HG02981 (cell line): ENCODE results near the gene ISG15.
"Not testable (repeated sequence)": the region's sequence is repeated elsewhere in the genome, so short reads cannot be mapped to it uniquely, and the experiment has no call there.

Experiments
- ATAC-seq: cut with Tn5 transposase; IDR thresholded peaks from one replicate; pipeline ENCODE4 v1.9.1; 2021; ENCODE audit warnings: mild to moderate bottlenecking, moderate library complexity; ENCODE audit not compliant: unreplicated experiment

ISG15 gene

GRCh38 chr1:993379-993995, 19.8 kb upstream of the ISG15 start:
- no peak for ATAC-seq

GRCh38 chr1:994546-994945, 18.8 kb upstream of the ISG15 start:
- ATAC-seq = not testable (repeated sequence)

DNA sequence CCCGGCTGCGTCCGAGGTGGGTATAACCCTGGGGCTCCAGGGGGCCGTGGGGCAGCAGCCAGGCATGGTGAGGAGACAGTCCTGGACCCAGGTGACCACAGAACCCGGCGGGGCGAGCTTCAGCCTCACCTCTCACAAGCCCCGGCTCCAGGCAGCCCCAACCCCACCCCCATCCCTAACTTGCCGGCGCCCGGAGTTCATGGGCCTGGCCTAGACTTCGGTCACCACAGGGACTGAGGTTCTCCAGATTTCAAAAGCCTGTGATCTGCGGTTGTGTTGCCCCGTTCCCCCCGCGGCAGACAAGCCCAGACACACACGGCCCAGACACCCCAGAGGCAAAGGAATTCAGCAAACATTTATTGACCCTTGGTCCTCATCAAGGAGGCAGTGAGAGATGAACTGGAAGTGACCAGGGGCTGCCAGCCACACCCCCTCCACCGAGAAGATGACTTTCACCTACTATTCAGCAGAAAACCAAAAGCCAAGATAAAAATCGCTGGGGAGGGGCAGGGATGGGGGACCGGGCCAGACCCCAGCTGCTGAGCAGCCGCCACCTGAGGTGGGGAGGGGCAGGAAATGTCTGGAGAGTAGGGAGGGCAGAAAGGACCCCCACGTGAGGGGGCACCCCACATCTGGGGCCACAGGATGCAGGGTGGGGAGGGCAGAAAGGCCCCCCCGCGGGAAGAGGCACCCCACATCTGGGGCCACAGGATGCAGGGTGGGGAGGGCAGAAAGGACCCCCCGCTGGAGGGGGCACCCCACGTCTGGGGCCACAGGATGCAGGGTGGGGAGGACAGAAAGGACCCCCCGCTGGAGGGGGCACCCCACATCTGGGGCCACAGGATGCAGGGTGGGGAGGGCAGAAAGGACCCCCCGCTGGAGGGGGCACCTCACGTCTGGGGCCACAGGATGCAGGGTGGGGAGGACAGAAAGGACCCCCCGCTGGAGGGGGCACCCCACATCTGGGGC, 17.3 kb upstream of the ISG15 start:
- no peak for ATAC-seq

- no peak for ATAC-seq
Measured at GRCh38 chr1:996851-997712, 16.2 kb upstream of the ISG15 start.

- ATAC-seq = no peak
Measured at GRCh38 chr1:997713-997992, 15.6 kb upstream of the ISG15 start.

- no peak for ATAC-seq
Measured at GRCh38 chr1:997993-998744, 15.1 kb upstream of the ISG15 start.

DNA sequence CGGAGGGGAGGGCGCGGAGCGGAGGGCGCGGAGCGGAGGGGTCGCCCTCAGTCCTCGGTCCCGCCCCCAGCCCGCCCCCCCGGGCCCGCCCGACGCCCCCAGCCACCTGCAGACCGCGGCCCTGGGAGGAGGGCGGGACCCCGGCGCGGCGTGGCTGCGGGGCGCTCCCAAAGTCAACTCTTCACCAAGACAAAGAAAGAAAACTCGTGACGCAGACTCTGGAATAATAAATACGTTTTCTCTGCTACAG, 14.6 kb upstream of the ISG15 start:
- no peak for ATAC-seq

DNA sequence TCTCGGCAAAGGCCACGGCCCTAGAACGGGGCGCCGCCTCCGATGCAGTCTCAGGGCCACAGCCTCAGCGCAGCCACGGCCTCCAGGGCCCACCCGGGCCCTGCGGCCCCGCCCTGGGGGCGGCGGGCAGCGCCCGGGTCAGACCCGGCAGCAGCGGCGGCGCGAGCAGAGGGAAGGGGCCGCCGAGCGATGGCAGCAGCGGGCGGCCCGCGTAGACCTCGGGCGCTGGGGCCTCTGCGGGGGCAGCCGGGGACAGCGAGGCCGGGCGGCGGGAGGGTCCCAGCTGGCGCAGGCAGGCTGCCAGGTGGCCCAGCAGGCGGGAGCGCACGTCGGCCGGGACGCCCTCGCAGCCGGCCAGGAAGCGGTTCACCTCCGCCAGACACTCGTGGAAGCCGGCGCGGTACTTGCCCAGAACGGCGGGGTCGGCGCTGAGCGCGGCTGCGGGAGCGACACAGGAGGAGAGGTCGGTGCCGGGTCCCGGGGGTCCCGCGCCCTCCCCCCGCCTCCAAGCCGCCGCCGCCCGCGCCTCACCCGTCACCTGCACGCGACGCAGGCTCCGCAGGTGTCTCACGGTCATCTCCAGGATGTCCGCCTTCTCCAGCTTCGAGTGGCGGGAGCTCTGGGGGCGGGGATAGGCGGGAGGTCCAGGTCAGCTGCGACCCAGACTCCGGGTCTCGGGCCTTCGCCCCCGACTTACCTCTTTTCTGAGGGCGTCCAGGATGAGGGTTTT, 14.1 kb upstream of the ISG15 start:
- ATAC-seq = no peak

- peak; percentile 43 for ATAC-seq
Measured at GRCh38 chr1:999725-1000356, 13.5 kb upstream of the ISG15 start, which contains the start of gene HES4. Gene HES4, minus strand, starts transcription at chr1:1000097. Its CDS starts 124 bp downstream, at chr1:999973.

DNA sequence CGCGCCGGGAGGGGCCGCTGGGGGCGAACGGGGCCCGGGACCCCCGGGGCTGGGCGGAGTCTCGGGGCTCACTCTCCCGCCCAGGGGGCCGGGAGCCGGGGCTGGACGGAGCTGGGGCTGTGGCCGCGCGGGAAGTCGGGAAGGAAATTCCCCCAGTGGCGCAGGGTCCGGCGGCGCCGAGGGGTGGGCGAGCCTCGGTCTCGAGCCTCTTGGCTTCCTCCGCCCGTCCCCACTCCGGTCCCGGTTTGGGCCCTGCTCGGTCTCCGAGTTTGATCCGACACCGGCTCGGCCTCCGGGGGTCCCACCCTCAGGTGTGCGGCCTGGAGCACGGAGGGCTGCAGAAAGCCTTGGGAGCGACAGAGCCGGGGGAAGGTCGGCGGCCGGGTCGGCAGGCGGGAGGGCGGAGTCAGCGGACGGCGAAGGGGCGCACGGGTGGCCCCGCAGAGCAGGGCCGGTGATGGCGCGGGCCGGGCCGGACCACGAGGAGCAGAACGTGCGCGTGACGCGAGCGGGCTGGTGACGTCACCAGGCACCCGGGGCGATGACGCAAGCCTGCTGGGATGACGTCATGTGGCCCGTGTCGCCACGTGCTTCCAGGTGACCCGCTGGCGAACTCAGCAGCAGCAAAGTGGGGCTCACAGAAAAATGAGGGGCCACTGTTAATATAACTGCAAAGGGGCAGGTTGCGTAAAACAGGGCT, 12.8 kb upstream of the ISG15 start:
- ATAC-seq = peak; percentile 24

- ATAC-seq = no peak
Measured at GRCh38 chr1:1001057-1001783, 12.1 kb upstream of the ISG15 start.

DNA sequence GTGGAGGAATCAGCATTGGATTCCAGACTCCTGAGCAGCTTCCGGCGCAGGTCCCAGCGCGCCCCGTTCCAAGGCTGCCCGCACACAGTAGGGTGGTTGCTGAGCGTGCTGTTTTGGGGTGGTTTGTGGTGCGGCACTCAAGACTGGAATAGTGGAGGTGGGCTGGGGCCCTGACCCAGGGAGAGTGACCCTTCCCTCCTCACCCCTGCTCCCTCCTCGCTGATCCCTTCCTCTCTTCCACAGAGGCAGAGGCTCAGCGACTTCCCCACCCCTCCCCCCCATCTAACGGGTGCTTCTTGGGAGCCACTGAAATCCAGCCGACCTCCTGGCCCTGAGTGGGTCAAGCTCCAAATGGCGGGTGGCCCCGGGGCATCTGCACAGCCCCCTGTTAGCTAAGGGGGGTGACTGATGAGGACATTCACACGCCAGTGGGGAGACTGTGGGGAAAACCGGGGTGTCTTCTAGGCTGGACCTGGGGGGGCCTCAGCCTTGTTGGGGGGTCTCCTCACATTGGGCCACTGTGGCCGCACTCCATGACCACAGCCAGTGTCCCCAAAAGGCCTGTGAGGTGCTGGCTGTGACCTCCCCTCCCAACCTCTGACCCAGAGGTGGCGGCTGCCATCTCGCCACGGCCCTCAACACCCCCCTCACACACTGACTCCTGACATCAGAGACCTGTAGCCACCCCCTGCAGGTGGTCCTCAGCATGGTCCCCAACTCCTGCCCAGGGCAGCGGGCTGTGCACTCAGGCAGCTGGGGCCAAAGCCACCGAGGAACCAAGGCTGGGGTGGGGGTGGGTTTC, 9.5 kb upstream of the ISG15 start:
- no peak for ATAC-seq

DNA sequence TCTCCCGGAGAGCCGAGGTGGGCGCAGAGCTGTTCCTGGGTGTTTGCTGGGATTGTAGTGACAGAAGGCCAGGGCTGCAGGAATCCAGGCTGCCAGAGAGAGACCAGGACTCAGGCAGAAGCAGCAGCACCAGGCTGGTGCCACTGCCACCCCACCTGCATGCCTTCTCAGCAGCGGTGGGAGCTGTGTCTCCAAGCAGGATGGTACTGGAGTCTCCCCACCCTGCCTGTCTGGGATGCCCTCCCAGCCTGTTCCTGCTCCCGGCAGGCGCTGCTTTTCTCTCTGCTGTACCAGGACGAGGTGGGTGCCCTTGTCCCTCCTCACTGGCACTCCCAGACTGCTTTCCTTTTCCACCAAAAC, 8.9 kb upstream of the ISG15 start:
- no peak for ATAC-seq

DNA sequence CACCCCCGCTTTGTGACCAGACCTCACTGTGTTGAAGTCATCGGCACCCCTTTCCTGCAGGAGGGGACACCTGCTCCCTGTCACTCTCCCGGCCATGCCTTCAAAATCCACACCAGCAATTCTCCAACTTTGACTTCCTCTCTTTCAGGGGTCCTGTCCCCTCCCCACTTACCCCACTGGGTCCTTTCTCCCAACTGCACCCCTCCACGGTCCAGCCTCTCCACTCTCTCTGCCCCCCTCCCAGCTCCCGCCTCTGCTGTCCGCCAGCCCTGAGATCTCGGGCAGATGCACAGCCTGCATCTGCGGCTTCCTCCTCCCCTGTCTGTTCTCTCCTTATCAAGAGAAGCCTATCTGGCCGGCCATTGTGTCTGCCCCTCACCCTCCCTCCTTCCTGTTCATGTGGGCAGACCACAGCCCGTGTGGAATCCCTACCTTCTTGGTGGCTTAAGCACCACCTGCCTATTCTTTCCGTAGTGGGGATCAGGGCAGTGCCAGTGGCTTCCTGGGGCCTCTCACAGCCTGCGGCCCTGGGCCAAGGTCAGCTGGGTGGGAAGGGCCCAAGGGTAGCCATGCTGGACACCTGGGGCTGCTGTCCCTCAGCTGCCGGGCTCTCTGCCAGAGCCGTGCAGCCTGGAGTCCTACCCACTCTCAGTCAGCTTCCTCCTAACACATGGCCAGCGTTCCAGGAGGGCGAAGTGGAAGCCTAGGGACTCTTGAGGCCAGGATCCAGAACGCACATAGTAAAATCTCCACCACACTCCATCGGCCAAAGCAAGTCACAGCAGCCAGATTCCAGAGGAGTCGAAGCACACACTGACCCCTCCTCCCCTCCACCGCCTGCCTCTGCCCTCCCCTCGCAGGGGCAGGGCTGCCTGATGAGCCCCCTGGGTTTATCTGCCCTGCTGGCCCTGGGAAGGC, 8.3 kb upstream of the ISG15 start:
- no peak for ATAC-seq

DNA sequence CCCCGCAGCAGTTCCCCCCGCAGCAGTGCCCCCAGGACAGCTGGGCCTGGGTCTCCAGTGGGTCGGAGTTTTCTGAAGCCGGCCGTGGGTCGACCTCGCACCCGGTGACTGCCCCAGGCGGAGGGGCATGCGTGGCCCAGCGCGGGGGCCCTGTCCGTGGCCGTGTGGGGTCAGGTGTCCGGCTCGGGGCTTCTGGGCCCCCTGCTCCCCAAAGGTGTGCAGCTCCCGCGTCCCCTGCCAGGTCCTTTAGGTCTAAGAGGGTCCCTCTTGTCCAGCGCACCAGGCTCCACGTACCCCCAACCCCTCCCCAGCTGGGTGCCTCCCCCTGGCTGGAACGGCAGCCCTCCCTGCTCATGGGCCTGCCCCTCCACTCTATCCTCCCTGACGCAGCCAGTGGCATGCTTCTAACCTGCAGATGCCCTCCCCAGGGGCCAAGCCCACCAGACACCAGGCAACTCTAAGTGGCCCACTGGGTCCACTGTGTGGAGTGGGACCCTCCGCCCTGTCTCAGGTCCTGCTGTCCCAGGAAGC, 7.5 kb upstream of the ISG15 start:
- ATAC-seq = no peak

DNA sequence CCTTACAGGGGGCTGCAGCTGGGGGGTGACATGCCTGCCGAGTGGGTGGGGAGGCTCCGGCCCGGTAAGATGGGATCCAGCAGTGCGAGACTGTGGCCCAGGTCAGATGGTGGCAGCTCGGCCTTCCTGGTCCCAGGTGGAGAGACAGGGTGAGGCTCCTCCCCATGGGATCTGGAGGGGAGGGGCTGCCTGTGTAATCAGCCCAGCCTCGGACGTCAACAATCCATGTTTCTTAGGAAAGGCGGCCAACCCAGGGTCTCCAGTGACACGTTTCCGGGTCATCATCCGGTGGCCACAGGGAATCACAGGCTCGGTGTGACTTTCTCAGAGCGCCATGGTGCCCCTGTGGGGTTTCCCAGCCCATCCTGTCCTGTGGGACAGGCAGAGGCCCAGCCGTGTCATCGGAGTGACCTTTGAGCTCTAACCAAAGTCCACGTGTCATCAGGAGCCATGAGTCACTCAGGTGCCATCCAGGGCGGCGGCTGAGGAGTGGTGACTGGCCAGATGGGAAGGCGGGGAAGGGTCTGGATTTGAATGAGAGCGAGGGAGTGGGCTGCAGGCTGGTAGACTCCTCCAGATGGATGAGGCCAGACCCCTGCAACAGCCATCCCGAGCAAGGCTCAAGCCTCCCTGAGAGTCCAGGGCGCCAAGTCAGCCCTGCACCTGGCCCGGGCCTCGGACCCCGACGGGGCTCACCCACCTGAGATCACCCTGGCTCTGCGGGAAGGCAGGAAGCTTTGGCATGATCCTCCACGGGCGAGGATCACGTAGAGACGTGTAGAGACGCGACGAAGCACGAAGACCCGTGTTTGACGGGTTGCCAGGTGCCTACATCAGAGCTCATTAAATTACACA, 6.8 kb upstream of the ISG15 start:
- ATAC-seq = no peak
